ENCODE measurements around the gene NR2C1. TPM values are rescaled to one million over a fixed set of nuclear protein-coding genes. Genes with fewer than 3 reads are reported as not detected.
"Not testable (repeated sequence)": the region's sequence is repeated elsewhere in the genome, so short reads cannot be mapped to it uniquely, and the experiment has no call there.

NR2C1 gene
- polyA plus RNA-seq, 12 donors: 25.6 to 83.0 (median 45.8) TPM; not detected in 1

- DNase-seq: no peak
These were observed 69.5 kb downstream of the NR2C1 start for GRCh38 chr12:95003921-95004272.

GRCh38 chr12:95003213-95003920, 70.1 kb downstream of the NR2C1 start, which contains the start of gene NDUFA12:
TSS of gene NDUFA12 (minus strand) at chr12:95003697. CDS start at chr12:95003680, 17 bp downstream.
- peak; percentile 96 for DNase-seq

DNA sequence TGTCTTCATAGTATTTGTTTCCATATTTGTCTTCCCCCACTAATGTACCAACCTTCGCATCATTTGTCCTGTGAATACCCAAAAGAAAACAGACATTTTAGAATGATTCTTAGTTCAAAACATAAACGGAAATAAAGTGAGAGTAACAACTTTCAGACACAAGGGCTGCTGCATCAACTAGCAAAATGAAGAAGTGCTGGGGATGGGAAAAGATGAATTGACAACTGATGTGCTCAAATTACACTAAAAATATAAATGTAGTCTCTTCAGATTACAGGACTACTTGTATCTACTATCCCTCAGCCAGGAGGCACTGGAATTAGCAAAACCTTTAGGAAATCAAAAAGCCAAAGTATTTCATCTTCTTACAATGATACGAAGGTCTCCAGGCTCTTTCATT, 70.7 kb downstream of the NR2C1 start:
- no peak for DNase-seq

GRCh38 chr12:94998326-94998725, 75.1 kb downstream of the NR2C1 start:
- DNase-seq: no peak

GRCh38 chr12:94997726-94998125, 75.7 kb downstream of the NR2C1 start:
- no peak for DNase-seq

GRCh38 chr12:94997061-94997460, 76.4 kb downstream of the NR2C1 start:
- no peak for DNase-seq

DNA sequence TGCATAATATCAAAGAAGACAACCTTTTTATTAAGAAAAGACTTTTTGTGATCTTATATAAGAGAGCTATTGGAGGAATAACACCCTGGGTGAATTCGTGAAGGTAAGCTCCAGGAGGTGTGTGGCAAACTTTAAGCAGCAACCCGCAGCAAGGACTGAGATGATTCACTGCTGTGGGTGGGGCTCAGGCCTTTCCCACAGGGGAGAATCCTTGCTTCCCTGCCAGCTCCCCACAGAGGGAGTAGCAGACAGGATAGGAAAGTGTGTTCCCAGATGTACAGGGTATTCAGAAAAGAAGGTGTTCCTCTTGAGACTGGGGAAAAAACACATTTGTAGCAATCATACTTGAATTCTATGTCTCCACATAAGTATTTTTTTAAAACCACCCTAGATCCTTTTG, 79.1 kb downstream of the NR2C1 start:
- no peak for DNase-seq

- DNase-seq: not testable (repeated sequence)
These were observed 79.6 kb downstream of the NR2C1 start for GRCh38 chr12:94993855-94994254.

DNA sequence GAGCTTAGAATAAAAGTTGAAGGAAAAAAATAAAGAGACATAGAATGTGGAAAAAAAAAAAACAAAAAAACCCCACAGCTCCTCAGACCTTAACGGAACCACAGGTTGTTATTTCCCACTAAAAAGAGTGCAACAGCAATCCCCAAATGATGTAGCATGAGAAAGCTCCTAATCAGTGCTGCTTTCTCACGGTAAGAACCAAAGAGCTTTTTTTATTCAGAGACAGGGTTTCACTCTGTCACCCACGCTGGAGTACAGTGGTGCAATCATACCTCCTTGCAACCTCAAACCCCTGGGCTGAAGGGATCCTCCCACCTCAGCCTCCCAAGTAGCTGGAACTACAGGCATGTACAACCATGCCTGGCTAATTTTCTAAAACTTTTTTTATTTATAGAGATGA, 83.2 kb downstream of the NR2C1 start:
- DNase-seq: no peak

DNA sequence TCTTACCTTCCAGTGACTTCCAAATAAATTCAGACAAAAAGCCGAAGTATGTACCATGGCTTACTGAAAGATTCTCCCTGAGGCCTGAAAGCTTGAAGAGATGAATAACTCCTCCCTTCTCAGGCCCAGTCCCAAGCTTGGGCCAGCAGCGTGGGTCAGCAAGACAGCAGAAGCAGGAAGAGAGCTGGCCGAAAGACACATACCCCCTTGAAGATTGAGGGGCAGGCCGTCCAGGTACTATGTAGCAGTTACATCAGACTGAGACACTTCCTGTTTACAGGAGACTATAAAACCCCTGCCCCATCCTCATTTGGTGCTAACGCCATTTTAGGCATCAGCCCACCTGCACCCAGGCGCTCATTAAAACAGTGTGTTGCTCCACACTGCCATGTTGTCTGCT, 84.9 kb downstream of the NR2C1 start:
- no peak for DNase-seq

GRCh38 chr12:94987801-94988200, 85.6 kb downstream of the NR2C1 start:
- DNase-seq: no peak

DNA sequence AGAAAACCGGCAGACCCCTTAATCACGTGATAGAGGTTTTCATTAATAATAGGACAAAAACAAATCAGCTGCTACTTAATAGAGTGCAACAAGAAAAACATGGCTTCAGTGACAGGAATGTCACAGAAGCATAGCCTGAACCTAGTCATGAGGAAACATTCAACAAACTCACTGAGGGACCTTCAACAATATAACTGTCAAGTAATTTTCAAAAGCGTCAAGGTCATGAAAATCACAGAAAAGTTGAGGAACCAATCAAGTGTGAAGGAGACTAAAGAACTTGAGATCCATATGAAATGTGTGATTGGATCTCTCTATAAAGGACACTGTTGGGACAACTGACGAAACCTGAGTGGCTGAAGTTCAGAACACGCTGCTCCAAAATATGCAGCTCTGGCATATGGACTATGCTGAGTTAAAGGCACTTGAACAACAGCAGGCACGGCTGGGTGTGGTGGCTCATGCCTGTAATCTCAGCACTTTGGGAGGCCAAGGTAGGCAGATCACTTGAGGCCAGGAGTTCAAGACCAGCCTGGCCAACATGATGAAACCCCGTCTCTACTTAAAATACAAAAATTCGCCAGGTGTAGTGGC, 86.2 kb downstream of the NR2C1 start:
- DNase-seq: no peak

- not testable (repeated sequence) for DNase-seq
These were observed 88.3 kb downstream of the NR2C1 start for GRCh38 chr12:94985099-94985498.

GRCh38 chr12:94983321-94983720, 90.1 kb downstream of the NR2C1 start:
- DNase-seq: no peak

- no peak for DNase-seq
These were observed 91.0 kb downstream of the NR2C1 start for GRCh38 chr12:94982456-94982855.

DNA sequence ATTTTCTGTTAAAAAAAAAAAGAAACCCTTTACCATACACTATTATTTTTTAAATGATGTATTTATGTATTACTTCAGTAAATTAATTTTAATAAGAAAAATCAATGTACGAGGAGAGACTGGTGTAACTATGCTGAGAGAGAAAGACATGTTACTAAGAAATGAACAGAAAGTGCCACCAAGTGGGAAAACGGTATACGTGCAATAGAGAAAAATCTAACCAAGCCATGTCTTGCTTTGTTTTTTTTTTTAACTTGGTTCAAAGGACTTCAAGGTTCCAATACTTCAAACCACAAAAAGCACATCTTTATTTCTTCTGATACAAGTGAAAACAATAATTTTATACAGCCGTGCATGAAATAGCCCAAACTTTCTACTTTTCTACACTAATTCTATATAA, 92.8 kb downstream of the NR2C1 start:
- peak; percentile 6 for DNase-seq

DNA sequence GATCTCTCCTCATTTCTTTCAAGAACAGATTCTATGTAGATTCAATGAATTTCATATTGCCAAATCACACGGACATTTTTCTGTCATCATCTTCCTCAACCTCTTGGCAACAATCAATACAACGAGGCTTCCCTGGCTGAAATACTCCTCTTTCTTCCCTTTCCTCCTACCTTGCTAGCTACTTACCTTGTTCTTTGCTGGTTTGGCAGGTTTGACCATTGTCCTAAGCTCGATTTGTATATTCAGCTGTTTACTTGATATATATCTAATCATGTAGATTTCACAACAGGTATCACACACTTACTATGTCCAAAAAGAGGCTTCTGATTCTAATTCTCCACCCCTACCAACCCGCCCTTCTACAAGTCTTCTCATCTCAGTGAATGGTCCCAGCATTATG, 93.5 kb downstream of the NR2C1 start:
- DNase-seq: no peak

DNA sequence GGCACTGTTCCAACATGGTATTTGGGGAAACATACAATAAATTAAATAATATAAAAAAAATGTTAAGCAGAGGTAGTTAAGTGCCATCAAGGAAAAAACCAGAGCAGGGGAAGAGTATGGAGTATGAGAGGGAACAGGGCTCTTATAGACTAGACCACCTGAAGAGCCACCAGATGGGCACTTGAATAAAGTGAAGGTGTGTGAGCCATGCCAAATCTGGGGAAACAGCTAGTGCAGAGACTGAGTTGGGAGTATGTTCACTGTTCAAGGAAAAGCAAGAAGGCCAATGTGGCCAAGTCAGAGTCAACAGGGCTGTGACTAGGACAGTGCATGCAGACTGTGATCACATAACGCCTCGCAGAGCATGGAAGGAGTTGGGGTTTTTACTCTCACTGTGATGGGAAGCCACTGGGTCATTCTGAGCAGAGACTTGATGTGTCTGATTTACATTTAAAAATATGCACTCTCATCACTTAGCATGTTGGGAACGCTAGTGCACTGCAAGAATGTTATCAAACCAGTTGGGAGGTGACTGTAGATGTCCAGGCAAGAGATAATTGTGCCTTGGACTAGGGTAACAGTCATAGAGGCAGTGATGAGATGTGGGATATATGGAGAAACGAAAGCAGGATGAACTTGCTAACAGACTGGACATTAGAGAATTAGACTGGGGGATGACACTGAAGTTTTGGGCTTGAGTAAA, 95.5 kb downstream of the NR2C1 start:
- DNase-seq: no peak

- DNase-seq: no peak
These were observed 100.2 kb downstream of the NR2C1 start for GRCh38 chr12:94973221-94973620.

DNA sequence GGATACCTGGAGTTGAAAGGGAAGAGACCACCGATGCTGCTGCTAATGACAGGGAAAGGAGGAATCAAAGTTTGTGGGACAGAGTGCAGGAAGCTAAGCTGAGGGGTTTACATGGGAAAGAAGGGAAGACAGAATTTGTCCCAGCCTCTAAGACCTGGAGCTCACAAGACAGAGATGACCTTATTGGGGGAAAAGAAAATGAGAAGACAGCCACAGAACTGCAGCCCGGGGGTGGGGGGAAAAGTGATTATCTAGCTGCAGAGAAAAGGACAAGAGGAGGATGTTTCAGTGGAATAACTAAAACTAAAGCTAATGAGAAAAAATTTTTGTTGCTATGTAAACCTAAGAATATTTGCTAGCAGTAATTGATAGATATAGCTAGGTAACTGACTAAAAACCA, 100.6 kb downstream of the NR2C1 start:
- DNase-seq: no peak

DNA sequence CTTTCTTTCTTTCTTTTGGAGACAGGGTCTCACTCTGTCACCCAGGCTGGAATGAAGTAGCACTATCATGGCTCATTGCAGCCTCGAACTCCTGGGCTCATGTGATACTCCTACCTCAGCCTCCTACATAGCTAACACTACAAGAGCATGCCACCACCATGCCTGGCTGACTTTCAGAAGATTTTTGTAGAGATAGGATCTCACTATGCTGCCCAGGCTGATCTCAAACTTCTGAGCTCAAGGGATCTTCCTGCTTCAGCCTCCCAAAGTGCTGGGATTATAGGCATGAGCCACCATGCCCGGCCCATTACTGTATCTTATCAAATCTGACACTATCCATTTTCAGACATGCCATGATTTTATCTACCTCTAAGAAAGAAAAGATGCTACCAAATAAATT, 101.5 kb downstream of the NR2C1 start:
- no peak for DNase-seq

DNA sequence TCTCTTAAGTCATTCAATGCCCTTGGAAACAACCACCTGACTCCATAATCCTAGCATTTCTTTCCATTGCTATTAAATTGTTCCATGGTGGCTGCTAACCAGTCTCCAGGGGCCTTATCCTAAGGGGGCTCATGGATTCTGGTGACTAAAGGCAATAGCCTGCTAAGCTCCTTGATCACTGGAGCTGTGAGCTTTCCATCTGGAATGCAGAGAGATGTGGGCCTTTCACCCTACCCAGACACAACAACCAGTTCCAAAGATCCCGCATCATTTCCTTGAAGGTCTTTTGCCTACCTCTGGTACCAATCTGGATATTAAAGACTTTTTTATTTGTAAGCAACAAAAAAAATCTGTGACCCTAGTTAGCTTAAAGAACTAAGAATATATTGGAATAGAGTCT, 102.9 kb downstream of the NR2C1 start:
- DNase-seq: no peak

Measured in muscle of arm (tissue), 12 donors.